K562 treated with DMSO at 1 percent for 24 hours (cell line): ENCODE data around the gene IL24. TPM values are rescaled to one million over a fixed set of nuclear protein-coding genes. Genes with fewer than 3 reads are reported as not detected.

Experiments used
- total RNA-seq: library from RNA; unstranded; fragments of 300-600 nt; gene quantifications from 2 replicates; pipeline ENCODE4 v1.2.3, GENCODE V29; 2022; ENCODE audit warnings: low read depth; ENCODE audit not compliant: insufficient read depth

The IL24 gene, protein sequence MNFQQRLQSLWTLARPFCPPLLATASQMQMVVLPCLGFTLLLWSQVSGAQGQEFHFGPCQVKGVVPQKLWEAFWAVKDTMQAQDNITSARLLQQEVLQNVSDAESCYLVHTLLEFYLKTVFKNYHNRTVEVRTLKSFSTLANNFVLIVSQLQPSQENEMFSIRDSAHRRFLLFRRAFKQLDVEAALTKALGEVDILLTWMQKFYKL
- total RNA-seq = not detected in 2 replicates

DNA sequence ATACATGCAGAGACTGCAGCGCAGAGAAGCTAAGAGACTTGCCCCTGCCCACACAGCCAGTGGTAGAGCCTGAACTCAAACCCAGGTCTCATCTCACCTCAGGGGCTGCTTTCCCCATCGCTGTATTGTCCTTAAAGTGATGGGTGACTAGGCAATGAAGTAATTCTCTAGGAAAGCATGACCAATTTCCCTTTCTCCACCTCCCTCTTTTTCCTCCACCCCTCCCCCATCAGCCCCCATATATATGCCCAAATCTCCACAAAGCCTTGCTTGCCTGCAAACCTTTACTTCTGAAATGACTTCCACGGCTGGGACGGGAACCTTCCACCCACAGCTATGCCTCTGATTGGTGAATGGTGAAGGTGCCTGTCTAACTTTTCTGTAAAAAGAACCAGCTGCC, at the start of gene IL24:
TSS of gene IL24 (plus strand) at position 269 of the 400 bp plus-strand sequence. CDS start 390 bp downstream, outside the sequence.

DNA sequence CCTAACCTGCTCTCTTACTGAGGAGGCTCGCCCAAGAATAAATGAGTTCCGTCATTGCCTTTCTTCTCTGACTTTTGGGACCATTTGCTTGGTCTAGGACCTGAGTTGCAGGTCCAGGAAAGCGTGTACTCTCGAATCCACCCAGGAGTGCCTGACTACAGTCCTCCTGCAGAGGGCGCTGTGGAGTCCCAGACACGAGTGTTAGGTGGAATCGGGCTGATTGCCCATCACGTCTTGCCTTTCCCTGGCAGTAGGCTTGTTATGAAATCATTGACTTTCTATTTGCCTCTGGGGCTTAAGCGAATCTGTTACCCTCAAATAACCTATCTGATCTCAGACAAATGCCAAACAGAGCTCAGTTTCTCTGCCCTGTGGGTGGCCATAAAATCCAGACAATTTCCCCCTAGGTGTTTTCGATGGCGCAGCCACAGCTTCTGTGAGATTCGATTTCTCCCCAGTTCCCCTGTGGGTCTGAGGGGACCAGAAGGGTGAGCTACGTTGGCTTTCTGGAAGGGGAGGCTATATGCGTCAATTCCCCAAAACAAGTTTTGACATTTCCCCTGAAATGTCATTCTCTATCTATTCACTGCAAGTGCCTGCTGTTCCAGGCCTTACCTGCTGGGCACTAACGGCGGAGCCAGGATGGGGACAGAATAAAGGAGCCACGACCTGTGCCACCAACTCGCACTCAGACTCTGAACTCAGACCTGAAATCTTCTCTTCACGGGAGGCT, 32.1 kb upstream of the IL24 start, which contains the start of gene IL20:
TSS of gene IL20 (plus strand) at position 685 of the 733 bp plus-strand sequence. CDS start 230 bp downstream, outside the sequence.

DNA sequence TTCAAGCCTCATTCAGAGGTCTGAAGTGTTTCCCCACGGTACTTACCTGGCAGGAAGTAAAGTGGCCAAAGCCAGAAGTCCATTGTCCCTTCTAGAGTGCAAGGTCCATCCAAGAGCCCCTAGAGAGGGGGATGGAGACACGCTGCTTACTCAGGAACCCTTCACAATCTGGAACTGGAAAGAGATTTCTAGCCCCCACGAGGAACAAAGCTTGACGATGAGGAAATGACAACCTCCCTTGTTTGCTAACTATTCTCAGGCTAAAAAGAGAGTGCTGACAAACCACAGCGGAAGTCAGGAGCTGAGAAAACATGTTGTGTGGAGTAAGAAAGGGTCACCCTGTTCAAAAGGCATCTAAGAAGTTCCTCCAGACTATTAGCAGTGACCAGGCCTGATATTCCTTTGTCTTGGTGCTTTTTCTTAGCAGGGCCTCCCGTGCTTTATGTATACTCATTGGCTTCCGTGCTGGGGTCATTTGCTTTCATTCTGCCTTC, 24.6 kb downstream of the IL24 start, which contains the start of gene FCMR:
TSS of gene FCMR (minus strand) at position 170 of the 494 bp plus-strand sequence. CDS start at position 83, 87 bp downstream.

DNA sequence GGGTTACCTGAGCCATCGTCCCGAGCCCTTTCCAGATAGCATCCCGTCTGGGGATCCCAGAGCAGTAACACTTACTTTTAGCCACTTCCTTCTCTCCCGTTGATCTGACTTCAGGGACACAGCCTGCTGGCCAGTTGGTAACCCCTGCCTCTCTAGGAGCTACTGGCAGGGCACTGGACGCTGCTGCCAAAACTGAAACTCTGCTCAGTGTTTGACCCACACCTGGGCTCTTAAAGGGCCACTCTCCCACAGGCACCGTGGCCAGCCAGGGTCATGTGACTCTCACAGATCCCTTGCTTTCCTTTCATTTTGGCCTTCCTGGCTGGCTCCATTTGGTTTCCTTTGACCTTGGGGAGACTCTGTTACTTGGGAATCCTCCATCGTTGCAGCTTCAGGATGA, 49.0 kb downstream of the IL24 start, which contains the start of gene PIGR:
TSS of gene PIGR (minus strand) at position 206 of the 400 bp plus-strand sequence. CDS start 5,935 bp downstream, outside the sequence.

Other genes starting within 250 kb of the IL24 start
- gene MAPKAPK2, start 212.5 kb upstream of the IL24 start, total RNA-seq = 103 and 107 TPM in 2 replicates
- gene IL19, start 126.7 kb upstream of the IL24 start, total RNA-seq = not detected in 2 replicates
- gene IL10, start 124.9 kb upstream of the IL24 start, total RNA-seq = not detected in 2 replicates
- gene IL20, start 31.8 kb upstream of the IL24 start, total RNA-seq = not detected in 2 replicates
- 0.80 and 1.00 TPM in 2 replicates for gene FCMR, start 24.5 kb downstream of the IL24 start, total RNA-seq
- 0.19 and 0.49 TPM in 2 replicates for gene PIGR, start 49.0 kb downstream of the IL24 start, total RNA-seq
- gene FCAMR, start 73.0 kb downstream of the IL24 start, total RNA-seq = not detected in 2 replicates
- gene C1orf116, start 135.3 kb downstream of the IL24 start, total RNA-seq = 3.2 and 3.4 TPM in 2 replicates
- 13.6 and 15.8 TPM in 2 replicates for gene YOD1, start 153.8 kb downstream of the IL24 start, total RNA-seq
- gene PFKFB2, start 155.8 kb downstream of the IL24 start, total RNA-seq = 16.9 and 18.7 TPM in 2 replicates
- not detected in 2 replicates for gene C4BPB, start 191.4 kb downstream of the IL24 start, total RNA-seq
- 0.19 TPM in 1 of 2 replicates, not detected in the other for gene C4BPA, start 206.8 kb downstream of the IL24 start, total RNA-seq